Left ventricle myocardium inferior (tissue), 1 donor: Measurements from ENCODE around the gene GRPR. TPM values are rescaled to one million over a fixed set of nuclear protein-coding genes. Genes with fewer than 3 reads are reported as not detected.
"Not testable (repeated sequence)": the region's sequence is repeated elsewhere in the genome, so short reads cannot be mapped to it uniquely, and the experiment has no call there.

Experiments used
- DNase-seq: peaks from one replicate; pipeline ENCODE4 v3.0.0-alpha.2; 2020
- H3K27ac ChIP-seq: fragments of 200-600 bp; replicated peaks from 2 replicates; pipeline ENCODE4 v1.8.0; 2021
- H3K27me3 ChIP-seq: fragments of 200-600 bp; 2 replicates; pipeline ENCODE4 v1.8.0; 2021; ENCODE audit warnings: low read depth
- H3K36me3 ChIP-seq: fragments of 200-600 bp; 2 replicates; pipeline ENCODE4 v1.8.0; 2021
- H3K4me1 ChIP-seq: fragments of 200-600 bp; 2 replicates; pipeline ENCODE4 v1.8.0; 2021
- H3K4me3 ChIP-seq: fragments of 200-600 bp; 2 replicates; pipeline ENCODE4 v1.8.0; 2021; ENCODE audit warnings: mild to moderate bottlenecking, moderate library complexity
- H3K9me3 ChIP-seq: fragments of 200-600 bp; replicated peaks from 2 replicates; pipeline ENCODE4 v1.8.0; 2021
- CTCF ChIP-seq: fragments of 200-600 bp; IDR thresholded peaks from 2 replicates; pipeline ENCODE4 v1.8.0; 2021; ENCODE audit warnings: antibody characterized with exemption, mild to moderate bottlenecking, borderline replicate concordance
- intact Hi-C: fragments of 100-400 bp; cut with micrococcal nuclease; formaldehyde crosslinking; loops from one replicate; pipeline ENCODE4 v1.11.0; 2022
- total RNA-seq: library from RNA; stranded (reverse); fragmentation: NEBNext Ultra II Directional; extraction: Animal tissue kit (Norgen Biotek cat#: 25700); gene quantifications from one replicate; pipeline ENCODE4 v1.2.1, GENCODE V29; 2021
- donor health status: DM: no; HTN: yes; CAD: no; lungs with severe emphysema.

The GRPR gene
- total RNA-seq, 1 donor from 2014 or later, result 0.30 TPM

GRCh38 chrX:16141422-16142245 is 18.3 kb downstream of the GRPR start:
- no peak for DNase-seq
- intact Hi-C loops, result no loop called here
- Histone ChIP-seq H3K4me3 (no peak overlapping the region), H3K4me1 (no peaks in the 10 kb centered on the region), H3K27ac (no peak overlapping the region), H3K36me3 (no peaks in the 10 kb centered on the region), H3K27me3 (no peaks in the 10 kb centered on the region), H3K9me3 (no peaks in the 10 kb centered on the region)
- no peak for TF ChIP-seq CTCF

- intact Hi-C loops, result no loop called here
- Histone ChIP-seq H3K9me3 (no peaks in the 10 kb centered on the region), H3K36me3 (no peaks in the 10 kb centered on the region), H3K4me3 (no peak overlapping the region), H3K4me1 (no peaks in the 10 kb centered on the region), H3K27me3 (no peaks in the 10 kb centered on the region), H3K27ac (no peak overlapping the region)
- no peak for TF ChIP-seq CTCF
- DNase-seq, result no peak
These were observed 18.8 kb downstream of the GRPR start for GRCh38 chrX:16142246-16142558.

GRCh38 chrX:16143968-16144367 is 20.6 kb downstream of the GRPR start:
- no peak for DNase-seq
- Histone ChIP-seq H3K36me3 (no peaks in the 10 kb centered on the region), H3K27ac (no peak overlapping the region), H3K9me3 (no peaks in the 10 kb centered on the region), H3K27me3 (no peaks in the 10 kb centered on the region), H3K4me1 (no peaks in the 10 kb centered on the region), H3K4me3 (no peak overlapping the region)
- no peak for TF ChIP-seq CTCF
- intact Hi-C loops, result no loop called here

GRCh38 chrX:16144420-16144819 is 21.1 kb downstream of the GRPR start:
- Histone ChIP-seq H3K9me3 (no peaks in the 10 kb centered on the region), H3K4me3 (no peak overlapping the region), H3K4me1 (no peaks in the 10 kb centered on the region), H3K27me3 (no peaks in the 10 kb centered on the region), H3K36me3 (no peaks in the 10 kb centered on the region), H3K27ac (no peak overlapping the region)
- intact Hi-C loops, result no loop called here
- no peak for DNase-seq
- TF ChIP-seq CTCF, result no peak

GRCh38 chrX:16145093-16145492 is 21.7 kb downstream of the GRPR start:
- intact Hi-C loops, DNase-seq: not testable (repeated sequence)

GRCh38 chrX:16145656-16146055 is 22.3 kb downstream of the GRPR start:
- no peak overlapping the region for H3K4me3 ChIP-seq
- no peaks in the 10 kb centered on the region for H3K9me3 ChIP-seq
- H3K36me3 ChIP-seq, result no peaks in the 10 kb centered on the region
- intact Hi-C loops, result no loop called here
- no peak overlapping the region for H3K27ac ChIP-seq
- DNase-seq, result no peak
- no peaks in the 10 kb centered on the region for H3K4me1 ChIP-seq
- H3K27me3 ChIP-seq, result no peaks in the 10 kb centered on the region
- no peak for TF ChIP-seq CTCF

More at GRCh38 chrX:16145093-16145492, 21.7 kb downstream of the GRPR start:
- H3K9me3 ChIP-seq, H3K27me3 ChIP-seq, H3K4me3 ChIP-seq, H3K36me3 ChIP-seq, H3K4me1 ChIP-seq, H3K27ac ChIP-seq: not testable (repeated sequence)
